Stimulated activated CD8-positive, alpha-beta memory T cell treated with anti-CD3 and anti-CD28 coated beads, Interleukin-7, amount 100 ng/mL, for 1 hour (primary cell): ENCODE data around the gene TSEN2.
"Not testable (repeated sequence)": the region's sequence is repeated elsewhere in the genome, so short reads cannot be mapped to it uniquely, and the experiment has no call there.

Experiments
- DNase-seq, 2 donors: peaks; one replicate each; pipeline ENCODE4 v3.0.0-alpha.2; 2020; ENCODE audit warnings: low read depth in 2 of 2

TSEN2 gene

DNA sequence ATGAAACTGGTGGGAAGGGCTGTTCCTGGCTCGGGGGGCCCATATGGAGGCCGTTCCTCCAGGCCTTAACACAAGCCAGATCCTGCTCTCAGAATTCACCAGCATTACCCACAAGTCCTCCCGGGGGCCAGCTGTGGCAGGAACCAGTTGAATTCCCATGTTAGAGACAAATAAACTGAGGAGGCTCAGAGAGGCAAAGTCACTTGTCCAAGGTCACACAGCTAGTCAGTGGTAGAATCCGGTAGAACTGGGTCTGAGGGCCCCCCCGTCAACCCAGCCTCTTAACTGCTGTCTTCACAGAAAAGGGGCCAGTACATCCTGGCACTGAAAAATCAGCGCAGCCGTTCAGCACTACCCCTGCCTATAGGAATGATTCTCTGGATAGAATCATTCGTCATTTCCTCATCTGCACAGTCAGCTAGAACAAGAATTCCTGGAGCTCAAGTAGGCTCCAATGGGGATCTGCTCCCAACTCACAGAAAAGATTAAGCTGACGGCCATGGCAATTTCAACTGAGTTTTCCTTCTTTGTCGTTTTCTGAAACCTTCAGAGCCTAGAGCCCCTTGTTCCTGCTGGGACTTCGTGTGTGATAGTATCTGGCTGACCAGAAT lies 12.2 kb upstream of the TSEN2 start:
- no peak for DNase-seq

DNA sequence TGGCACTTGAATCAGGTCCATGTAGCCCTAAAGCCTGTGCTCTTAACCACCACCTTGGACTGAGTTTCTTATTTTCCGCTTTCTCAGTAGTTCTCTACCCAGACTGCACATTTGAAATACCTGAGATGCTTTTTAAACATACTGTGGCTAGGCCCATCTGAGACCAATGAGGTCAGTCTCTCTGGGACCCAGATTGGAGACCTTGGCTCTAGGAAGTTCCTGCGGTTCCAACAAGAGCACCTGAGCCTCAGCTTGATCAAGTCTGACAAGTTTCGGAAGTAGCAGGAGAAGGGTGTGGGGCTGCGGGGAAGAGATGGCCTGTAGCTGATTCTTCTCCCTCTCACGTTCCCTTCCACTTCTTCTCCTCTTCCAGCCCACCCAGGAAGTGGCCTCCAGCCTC lies 11.5 kb upstream of the TSEN2 start:
- DNase-seq = no peak

DNA sequence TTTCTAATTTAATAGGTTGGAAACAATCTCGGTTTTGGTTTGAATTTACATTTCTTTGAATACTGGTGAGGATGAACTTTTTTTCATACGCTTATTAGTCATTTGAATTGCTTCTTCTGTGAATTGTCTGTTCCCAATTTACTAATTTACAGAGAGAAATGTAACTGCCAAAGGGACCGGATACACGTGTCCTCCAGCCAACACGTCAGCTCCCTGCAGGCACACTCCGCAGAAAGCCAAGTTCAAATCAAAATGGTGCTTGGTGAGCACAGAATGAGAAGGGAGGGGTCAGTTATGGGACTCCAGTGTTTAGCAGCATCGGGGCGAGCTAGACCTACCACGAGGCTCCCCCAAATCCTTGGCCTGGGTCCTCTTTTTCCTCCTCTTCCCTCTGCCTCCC lies 10.8 kb upstream of the TSEN2 start:
- no peak for DNase-seq

DNA sequence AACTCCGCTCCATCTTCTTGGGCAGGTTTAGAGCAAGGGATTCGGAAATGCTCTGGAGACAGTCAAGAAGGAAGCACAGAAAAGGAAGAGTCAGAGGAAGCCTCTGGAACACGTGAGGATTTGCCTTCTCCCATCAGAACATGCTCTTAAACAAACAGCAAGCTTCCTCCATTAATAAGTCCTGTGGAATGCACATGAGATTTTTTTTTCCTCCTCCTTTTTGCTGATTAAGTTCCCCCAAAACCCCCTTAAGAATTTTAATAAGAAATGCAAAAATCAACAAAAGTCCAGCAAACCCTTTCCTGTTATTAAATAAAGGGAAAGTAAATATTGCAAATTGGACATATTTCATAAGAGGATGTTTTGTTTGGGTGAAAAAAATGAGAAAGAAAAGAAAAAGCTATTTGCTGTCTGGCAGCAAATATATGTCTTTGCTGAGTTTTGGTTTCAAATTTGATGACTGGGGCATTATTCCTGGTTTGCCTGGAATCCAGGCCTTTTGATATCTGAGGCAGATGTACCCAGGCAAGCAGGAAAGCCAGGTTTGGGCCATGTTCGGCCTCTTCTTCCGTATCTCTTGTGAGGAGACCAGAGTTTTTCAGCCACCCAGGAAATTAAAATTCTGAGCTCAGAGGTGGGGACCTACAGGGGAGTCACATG lies 7.9 kb upstream of the TSEN2 start:
- DNase-seq = no peak

DNA sequence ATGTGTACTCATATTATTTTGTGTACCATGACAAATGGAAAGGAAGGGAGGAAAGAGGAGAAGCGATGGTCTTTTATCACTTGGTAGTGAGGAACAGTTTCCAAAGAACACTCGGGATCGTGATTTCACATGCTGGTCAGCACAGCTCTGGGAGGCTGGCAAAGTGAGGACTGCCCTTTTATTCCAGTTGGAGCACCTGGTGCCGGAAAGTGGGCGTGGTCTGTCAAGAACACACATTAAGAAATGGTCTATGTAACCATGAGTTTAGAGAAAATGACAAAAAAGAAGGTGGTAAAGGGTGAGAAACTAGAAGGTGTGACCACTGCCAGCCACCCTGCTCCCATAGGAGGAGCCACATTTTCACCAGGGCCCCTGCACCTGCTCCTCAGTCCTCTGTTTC lies 7.0 kb upstream of the TSEN2 start:
- no peak for DNase-seq

DNA sequence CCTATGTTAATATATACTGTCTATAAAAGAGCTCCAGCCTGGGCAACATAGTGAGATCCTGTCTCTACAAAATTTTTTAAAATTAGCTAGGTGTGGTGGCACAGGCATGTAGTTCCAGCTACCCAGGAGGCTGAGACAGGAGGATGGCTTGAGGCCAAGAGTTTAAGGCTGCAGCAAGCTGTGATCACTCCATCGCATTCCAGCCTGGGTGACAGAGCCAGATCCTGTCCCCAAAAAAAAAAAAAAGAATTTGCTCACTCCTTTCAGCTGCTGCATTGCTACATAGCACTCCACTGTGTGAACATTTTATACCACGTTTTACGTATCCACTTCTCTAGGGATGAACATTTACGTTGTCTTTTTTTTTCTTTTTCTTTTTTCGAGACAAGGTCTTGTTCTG lies 6.0 kb upstream of the TSEN2 start:
- DNase-seq = no peak

DNA sequence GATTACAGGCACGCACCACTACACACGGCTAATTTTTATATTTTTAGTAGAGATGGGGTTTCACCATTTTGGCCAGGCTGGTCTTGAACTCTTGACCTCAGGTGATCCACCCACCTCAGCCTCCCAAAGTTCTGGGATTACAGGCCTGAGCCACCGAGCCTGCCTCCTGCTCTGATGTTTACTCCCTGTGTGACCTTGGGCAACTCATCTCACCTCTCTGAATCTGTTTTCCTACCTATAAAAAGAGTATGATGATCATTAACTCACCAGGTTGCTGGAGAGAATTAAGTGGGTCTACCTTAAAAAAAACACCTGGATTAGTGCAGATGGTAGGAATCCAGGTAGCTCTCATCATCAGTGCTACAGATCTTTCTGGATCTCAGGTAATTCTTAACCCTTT lies 5.1 kb upstream of the TSEN2 start:
- not testable (repeated sequence) for DNase-seq

DNA sequence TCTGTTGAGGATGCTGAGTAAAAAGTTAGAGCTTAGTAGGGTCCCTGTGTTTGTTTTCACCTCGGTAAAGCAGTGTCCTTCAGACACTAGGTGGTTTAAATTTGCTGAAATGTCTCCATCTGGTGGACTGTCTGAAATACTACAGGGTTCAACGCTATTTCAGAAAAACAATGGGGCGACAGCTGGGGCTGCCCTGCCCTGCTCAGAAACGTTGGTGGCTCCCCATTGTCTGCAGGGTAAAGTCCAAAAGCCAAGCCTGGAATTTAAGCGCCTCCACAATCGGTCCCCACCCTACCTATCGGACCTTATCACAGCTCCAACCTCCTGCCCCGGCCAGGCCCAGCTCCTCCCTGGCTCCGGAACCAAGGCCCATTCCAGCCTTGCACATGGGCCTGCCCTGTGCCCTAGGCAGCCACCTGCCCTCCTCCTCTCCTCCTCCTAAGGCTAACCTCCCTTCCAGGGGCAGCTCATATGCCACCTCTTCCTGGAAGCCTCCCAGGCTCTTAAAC lies 4.3 kb upstream of the TSEN2 start:
- DNase-seq = no peak

DNA sequence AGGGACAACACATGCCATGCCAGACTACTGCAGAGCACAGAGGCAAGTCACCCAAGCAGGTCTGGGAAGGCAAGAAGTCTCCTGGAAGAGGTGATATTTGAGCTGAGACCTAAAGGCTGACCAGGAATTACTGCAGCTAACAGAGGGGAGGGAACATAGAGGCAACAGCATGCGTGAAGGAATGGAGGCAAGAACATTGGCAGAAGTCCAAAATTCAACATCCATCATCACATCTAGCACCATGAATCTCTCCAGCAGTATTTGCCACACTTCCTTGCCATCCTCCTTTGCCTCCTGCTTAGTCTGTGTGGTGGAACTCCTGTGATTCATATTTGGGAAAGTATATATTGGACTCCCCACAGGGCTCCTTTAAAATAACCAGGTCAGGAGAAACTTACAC lies 870 bp upstream of the TSEN2 start:
- no peak for DNase-seq

DNA sequence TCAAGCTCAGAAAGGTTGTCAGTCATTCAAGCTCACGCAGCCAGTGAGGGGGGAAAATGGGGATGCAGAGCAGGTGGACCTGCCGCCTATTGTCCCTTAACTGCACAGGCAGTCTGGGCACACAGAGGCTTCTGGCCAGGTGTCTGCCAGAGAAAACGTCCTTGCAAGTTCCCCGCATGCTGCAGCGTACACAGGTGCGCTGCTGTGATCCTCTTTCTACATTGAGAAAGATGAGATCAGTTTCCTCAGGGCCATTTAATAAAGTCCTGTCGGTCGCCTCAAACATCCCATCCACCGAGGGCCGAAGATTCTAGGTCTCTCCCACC lies 445 bp upstream of the TSEN2 start:
- no peak for DNase-seq

DNA sequence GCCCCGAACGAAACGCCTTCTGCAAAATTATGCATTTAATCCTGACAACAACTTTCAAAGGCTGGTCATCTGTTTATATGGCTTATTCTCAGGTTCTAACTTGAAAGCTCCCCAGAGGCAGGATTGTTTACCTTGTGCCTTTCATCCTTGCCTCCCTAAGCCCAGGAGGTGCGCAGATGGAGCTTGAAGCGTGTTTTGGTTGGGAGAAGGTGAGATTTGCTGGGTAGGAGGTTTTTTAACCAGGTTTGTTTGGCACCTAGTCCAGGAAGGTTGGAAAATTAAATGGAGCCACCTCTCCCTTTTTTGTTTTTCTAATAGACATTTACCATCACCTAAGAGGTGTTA lies 675 bp downstream of the TSEN2 start:
- no peak for DNase-seq

DNA sequence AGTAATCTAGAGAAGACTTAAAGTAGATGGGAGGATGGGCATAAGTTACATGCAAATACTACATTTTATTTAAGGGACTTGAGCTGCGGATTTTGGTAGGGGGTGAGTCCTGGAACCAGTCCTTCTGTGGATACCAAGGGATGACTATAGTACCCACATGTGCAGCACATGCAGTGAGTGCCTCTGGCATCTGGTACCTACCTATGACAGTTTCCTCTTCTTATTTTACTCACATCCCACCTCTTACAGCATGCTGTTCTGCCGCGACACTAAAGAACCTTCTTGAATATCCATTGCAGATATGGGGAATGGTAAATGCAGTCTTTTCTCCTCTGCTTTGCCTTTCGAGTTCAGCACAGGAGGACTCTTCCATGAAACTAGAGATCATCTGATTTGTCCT lies 1.7 kb downstream of the TSEN2 start:
- no peak for DNase-seq

DNA sequence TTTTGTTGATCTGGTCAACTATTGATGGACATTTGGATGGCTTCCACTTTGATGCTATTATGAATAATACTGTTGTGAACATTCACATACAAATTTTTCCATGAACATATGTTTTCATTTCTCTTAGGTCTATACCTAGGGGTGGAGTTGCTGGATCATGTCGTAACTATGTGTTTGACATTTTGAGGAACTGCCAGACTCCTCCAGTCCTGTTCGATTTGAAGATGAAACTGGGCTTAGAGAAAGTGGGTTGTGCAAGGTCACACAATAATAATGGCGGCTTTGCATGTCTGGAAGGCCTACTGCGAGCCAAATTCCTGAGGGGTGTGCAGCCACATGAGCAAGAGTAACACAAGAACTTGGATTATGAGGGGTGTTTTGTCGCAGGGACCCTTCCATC lies 2.6 kb downstream of the TSEN2 start:
- DNase-seq = no peak

DNA sequence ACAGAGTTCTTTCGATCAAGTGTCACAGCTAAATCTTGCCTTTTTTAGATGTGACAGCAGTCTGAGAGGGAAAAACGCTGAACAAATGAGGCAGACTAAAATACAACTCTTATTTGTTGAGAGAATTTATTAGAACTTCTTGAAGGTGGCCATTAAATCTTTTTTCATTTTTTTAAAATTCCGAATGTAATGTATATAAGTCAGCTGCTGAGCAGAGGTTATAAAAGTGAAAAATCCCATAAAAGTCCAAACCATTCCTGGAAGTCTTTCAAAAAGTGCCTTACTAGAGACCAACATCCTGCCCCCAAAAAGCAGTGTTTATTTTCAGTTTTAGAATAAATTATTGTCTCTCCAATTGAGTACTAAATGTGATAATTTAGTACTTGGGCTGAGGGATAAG lies 3.1 kb downstream of the TSEN2 start:
- no peak for DNase-seq

DNA sequence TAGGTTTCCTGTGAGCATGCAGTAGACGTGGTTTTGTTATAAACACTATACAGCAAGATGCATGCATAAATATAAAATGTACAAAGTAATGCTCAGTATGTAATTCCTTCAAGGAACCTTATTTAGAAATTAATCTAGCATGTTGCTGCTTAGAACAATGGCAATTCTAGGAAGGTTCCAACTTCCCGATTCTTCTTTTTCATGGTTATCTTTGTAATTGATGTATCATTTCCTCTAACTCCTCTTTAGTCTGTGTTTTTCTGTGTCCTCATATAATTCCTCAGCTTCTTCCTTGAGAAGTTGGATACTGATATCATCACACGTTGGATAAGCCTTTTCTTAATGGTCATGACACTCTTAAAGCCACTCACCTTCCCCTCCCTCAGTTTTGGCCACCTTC lies 3.5 kb downstream of the TSEN2 start:
- DNase-seq = no peak

DNA sequence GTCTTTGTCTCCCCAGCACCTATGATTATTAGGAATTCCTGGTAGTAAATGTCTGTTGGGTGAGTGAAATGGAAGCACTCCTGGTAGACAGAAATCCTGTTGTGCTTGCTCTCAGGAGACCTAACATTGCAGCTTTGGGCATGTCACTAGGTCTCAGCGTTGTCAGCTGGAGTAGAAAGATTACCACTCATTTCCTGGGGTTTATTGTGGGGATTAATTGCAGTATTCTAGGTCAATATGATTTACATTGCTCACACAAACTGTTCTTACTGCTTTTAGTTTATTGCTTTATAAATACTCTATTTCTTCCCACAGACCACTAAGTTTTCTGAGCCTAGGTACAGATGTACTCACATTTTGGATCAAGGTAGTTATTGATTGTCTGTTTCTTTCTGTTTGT lies 5.1 kb downstream of the TSEN2 start:
- DNase-seq = no peak

DNA sequence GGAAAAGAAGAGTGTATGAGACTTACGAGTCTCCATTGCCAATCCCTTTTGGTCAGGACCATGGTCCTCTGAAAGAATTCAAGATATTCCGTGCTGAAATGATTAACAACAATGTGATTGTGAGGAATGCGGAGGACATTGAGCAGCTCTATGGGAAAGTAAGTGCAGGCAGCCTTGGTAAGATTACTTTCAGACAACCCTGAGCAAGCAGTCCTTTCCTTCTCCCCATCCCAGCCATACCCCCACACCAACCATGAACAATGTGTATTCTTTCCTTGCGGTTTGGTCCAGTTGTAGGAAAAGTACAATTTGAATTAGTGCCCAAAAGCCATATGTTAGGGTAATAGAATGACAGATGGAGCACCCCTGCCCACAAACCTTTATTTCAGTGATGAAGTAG lies 5.6 kb downstream of the TSEN2 start:
- DNase-seq = no peak

DNA sequence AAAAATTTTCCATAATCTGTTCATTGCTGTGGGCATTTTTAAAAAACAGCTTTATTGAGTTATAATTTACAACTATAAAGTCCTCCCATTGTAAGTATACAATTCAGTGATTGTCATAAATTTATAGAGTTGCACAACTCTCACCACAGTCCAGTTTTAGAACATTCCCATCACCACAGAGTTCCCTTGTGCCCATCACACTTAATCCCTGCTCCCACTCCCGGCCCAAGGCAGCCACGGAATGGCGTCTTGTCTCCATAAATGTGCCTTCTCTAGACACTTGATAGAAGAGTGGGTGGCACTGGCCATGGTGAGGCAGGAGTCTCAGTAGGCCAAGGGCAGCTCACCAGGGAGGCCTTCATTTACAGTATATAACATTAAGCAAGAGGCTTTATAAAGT lies 6.3 kb downstream of the TSEN2 start:
- DNase-seq = no peak

DNA sequence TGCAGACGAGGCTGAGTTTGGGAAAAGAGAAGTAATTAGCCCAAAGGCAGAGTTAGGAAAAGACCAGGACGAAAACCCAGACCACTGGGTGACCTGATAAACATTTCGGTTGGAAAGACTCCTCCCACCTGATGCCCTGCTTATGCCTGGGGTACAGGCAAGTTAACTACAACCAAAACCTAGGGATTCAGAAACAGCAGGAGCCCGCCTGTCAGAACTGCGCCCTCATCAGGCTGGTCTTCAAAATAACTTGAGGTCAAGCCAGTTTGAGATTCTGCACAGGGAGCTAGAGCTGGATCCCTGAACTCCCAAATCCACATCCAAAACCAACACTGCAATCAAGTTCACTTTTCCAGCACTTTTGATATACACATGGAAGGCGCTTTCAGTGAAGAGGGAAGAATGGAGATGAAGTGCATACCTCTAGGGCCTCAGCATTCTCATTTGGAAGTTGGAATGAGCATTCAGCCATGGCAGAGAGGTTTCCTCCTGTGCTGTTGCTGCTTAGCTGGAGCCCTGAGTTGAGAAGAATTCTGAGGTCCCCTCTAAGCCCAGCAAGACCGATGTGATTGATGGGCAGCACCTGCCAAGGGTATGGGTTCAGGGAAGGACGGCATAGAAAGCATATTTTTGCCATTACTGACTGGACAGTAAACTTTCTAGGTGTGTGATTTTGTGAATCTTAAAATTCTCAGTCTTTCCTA lies 11.6 kb downstream of the TSEN2 start:
- no peak for DNase-seq

DNA sequence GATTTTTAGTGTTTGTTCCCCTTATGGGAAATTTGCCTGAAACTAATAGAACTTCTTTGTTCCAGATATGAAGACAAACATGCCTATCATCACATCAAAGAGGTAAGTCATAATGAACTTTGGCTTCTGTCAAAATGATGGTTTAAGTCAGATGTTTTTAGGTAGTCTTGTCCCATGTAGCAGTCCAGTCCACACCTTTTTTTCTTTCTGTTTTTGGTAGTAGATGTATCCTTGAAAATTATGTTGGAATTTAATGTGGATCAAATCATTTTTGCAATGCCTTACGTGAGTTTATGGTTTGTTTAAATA lies 12.1 kb downstream of the TSEN2 start:
- no peak for DNase-seq

DNA sequence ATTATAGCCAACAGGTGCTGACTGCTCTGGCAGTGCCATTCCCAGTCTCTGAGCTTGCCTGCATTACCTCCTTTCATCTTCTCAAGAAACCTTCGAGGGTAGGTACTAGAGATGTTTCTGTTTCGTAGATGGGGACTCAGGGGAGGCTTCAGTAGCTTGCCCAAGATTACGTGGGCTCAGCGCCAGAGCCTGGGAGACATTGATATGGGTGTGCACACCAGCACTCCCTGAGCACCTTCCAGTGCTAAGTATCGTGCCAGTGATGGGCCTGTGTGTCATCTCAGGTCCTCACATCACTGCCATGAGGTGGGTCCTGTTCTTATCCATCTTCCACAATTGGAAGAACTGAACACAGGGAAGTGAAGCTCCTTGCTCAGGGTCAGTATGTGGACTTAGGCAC lies 15.2 kb downstream of the TSEN2 start:
- DNase-seq = no peak

DNA sequence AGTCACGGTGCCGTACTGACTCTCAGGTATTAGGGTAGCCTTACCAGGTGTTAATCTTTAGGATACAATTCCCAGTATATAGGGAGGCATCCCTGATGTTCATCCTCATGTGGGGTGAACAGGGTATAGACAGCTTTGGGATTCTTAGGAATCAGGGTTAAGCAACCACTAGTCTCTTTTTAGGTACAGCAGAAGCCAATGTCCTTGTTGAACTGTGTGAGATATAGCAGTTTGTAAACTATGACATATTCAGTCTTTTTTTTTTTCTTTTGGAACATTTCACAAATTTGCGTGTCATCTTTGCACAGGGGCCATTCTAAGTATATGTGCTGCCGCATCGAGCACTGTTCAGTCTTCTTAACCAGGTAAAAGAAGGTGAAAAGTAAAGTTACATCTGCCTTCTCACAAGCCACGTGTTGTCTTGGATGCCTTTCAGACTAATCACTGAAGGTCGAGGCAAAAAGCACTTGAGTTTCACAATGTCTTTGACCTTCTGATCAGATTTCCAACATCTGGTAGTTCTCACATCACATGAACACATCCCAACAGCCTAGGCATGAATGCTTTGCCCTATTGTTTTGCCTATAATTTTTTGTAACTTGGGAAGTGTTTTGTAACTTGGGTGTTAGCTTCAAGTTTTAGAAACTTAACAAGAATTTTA lies 17.2 kb downstream of the TSEN2 start:
- no peak for DNase-seq
